ENCODE measurements around the gene MEX3B. TPM values are rescaled to one million over a fixed set of nuclear protein-coding genes. Genes with fewer than 3 reads are reported as not detected.

Gene MEX3B
- 1 to 10 TPM in 1 of 2 donors, under 1 TPM in 1; 0.27 to 1.4 TPM for total RNA-seq
- long read RNA-seq, full-length matches to known transcripts, result 1 of 1 reads
- long read RNA-seq, partial matches to known transcripts, result 0 of 1 reads
- long read RNA-seq, other reads (novel, unspliced or antisense), result 0 of 1 reads

DNA sequence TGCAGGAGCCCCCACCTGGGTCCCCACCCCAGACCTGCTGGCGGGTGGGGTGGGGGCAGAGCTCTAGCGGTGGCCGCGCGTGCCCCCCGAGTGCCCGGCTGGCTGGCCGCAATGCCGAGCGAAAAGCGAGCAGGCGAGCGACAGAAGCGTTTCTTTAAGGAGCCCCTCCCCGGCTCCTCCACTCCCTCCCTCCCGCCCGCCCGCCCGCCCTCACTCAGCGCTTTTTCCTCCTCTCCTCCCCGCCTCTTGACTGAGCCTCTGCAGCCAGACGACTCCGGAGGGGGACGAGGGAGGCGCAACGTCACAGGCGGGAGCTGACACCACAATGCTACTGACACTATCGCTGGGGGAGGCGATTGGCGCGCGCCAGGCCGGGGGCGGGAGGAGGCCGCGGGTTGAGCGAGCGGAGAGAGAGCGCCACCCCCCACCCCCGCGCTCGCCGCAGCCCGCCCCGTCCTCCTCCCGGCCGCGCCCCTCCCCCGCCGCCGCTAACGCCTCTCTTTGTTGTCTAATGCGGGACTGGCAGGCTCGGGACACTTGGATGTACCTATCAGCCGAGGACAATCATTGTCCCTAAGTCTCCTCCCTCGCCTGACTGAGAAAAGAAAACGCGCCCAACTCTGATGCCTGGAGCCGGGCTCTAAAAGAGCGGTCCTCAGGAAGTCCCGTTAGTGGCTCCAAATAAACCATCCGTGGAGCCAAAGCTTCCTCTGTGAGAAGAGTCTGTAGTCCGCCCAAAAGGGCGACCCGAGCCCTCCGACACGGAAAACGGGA is at the start of gene MEX3B:
Gene MEX3B (minus strand): TSS at position 127 of the 774 bp plus-strand sequence. CDS start 313 bp downstream, outside the sequence.
- DNase-seq (peak; percentile 88 to 96), ATAC-seq (peak; percentile 72)
- intact Hi-C loops (cut with DNase I, micrococcal nuclease), result no loop called here

GRCh38 chr15:82093774-82094211 is 48.0 kb upstream of the MEX3B start:
- DNase-seq (no peak), ATAC-seq (no peak)
- intact Hi-C loops (cut with DNase I, micrococcal nuclease), result no loop called here

DNA sequence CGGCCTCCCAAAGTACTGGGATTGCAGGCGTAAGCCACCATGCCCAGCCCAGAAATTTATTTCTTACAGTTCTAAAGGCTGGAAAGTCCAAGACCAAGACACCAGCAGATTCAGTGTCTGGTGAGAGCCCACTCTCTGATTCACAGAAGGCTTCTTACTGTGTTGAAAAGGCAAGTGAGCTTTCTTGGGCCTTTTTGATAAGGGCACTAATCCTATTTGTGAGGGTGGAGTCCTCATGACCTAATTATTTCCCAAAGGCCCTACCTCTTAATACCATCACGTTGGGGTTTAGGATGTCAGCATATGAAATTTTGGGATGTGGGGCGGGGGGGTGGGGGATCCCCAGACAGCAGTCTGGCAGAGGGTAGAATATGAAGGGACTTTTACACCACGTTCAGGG is 47.5 kb upstream of the MEX3B start:
- DNase-seq (no peak), ATAC-seq (no peak)
- intact Hi-C loops (cut with DNase I, micrococcal nuclease), result no loop called here

DNA sequence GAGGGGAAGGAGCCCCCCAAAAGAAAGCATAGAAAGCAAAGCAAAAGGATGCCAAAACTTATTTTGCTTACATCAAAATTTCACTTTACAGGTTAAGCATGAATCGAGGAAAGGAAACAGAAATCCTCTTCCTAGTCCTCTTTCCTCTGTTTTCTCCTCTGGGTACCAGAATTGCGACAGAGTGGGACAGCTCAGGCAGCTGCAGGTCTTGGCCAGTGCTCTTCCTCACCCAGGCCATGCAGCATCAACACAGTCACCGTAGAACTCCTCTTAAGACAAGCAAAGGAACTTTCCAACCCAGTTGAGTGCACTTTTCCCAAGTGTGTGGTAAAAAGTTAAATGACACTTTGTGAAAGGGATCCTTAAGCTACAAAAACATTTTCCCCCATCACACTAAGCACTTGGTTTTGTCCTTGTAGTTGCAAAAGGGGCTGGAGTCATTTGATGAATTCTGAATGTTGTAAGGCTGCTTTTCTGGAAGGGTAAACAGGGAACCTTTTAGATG is 45.9 kb upstream of the MEX3B start:
- no peak for DNase-seq
- ATAC-seq, result no peak
- intact Hi-C loops (cut with DNase I, micrococcal nuclease), result no loop called here

DNA sequence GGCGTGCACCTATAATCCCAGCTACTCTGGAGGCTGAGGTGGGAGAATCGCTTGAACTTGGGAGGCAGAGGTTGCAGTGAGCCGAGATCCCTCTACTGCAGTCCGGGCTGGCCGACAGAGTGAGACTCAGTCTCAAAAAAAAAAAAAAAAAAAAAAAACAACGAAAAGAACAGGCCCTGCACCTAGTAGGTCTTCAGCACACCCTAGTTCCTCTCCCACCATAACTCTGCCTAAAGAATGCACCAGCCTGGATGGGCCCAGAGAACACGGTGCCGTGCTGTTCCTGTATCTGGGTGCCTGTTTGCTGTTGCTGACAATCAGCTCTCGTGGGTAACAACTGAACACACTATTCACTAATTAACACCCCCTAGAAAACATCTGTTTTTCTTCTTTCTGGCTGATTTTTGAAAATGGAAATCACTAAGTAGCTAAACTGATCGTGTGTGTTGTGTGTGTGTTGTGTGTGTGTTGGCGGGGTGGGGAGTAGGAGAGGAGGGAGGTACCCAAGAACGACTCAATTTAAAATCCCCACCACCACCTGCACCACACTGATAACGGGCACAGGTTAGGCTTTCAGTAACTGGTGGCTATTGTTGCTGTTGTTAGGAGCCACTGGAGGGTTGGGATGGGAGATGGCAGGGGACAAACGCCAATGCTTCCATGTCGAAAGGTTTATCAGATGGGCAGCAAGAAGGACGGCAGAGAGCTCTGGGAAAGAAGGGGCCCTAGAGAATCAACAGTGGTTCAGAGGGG is 40.6 kb upstream of the MEX3B start:
- ATAC-seq (no peak), DNase-seq (no peak)
- intact Hi-C loops (cut with DNase I, micrococcal nuclease), result no loop called here

- intact Hi-C loops (cut with DNase I, micrococcal nuclease), result no loop called here
- DNase-seq (no peak), ATAC-seq (no peak)
These were observed 36.3 kb upstream of the MEX3B start for GRCh38 chr15:82081914-82082762.

DNA sequence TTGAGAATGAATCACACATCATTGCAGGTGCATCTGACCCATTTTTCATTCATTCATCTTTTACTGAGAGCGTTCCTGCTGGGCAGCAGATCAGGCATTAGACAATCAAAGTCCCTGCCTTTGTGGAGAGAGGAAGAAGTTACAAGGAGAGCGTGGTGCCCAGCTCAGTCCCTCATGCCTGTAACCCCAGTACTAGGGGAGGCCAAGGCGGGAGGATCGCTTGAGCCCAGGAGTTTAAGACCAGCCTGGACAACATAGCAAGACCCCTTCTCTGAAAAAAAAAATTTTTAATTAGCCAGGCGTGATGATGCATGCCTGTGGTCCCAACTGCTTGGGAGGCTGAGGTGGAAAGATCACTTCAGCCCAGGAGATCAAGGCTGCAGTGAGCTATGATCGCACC is 35.0 kb upstream of the MEX3B start:
- no peak for ATAC-seq
- no peak for DNase-seq
- intact Hi-C loops (cut with DNase I, micrococcal nuclease), result no loop called here

- ATAC-seq (no peak), DNase-seq (no peak)
- intact Hi-C loops (cut with DNase I, micrococcal nuclease), result no loop called here
These were observed 33.9 kb upstream of the MEX3B start for GRCh38 chr15:82079736-82080135.

- ATAC-seq (no peak), DNase-seq (no peak)
- intact Hi-C loops (cut with DNase I, micrococcal nuclease), result no loop called here
These were observed 28.8 kb upstream of the MEX3B start for GRCh38 chr15:82074610-82075009.

DNA sequence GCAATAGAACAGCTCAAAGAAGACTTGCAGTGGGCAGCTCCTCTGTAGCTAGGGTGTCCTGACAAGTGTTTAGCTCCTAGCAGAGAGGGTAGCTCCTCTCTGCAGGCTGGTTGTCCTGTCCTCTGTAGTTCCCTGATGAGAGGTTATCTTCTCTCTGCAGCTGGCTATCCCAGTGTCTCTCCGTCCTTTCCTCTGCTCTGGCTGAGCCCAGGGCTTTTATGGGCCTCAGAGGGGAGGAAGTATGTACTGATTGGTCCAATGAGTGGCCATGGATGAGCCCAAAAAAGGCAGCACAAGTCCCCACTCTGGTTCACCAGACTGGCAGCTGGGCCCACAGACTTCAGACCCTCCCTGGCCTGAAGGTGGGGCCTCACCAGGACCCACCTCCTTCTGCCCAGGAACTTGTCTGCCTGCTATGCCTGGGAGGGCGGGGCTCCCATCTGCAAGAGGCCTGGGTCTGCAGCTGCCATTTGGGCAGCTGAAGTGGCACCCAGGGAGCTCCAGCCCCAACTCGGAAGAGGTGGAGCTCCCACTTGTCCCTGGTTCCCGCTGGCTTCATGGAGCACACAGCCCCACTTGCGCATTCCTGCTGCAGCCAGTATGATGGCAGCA is 27.2 kb upstream of the MEX3B start:
- DNase-seq (no peak), ATAC-seq (no peak)
- intact Hi-C loops (cut with DNase I, micrococcal nuclease), result no loop called here

GRCh38 chr15:82066455-82066854 is 20.6 kb upstream of the MEX3B start:
- DNase-seq, result no peak
- intact Hi-C loops (cut with DNase I, micrococcal nuclease), result no loop called here
- ATAC-seq, result no peak

DNA sequence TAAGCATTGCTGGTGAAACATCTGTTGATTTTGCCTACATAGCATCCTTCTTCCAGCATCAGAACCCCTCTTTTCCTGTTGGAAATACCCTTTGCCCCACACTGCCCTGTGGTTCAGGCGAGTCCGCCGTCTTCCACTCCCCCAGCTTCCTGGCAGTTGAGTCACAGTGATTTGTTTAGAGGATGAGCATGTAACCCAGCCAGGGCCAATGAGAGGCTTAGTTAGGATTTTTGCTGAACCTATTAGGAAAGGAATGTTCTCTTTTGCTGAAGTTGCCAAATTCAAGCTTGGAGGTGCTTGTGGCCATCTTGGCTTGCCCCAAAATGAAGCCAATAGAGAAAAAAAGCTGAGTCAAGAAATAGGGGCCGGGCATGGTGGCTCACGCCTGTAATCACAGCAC is 19.0 kb upstream of the MEX3B start:
- intact Hi-C loops (cut with DNase I, micrococcal nuclease), result no loop called here
- no peak for DNase-seq
- ATAC-seq, result no peak

- intact Hi-C loops (cut with DNase I, micrococcal nuclease), result no loop called here
- no peak for ATAC-seq
- no peak for DNase-seq
These were observed 16.9 kb upstream of the MEX3B start for GRCh38 chr15:82062479-82063454.

DNA sequence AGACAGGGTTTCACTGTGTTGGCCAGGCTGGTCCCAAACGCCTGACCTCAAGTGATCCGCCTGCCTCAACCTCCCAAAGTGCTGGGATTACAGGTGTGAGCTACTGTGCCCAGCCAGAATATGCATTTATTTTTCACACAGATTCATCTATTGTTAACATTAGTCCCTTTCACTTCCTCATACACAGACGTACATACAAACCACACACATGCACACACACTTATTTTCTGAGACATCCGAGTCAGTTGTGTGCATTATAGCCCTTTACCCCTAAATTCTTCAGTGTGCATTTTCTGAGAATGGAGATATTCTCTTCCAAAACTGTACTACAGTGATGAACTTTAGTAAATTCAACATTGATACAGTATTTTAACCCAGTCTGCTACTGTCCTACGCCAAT is 15.0 kb upstream of the MEX3B start:
- no peak for DNase-seq
- intact Hi-C loops (cut with DNase I, micrococcal nuclease), result no loop called here
- ATAC-seq, result no peak

GRCh38 chr15:82058517-82059204 is 12.8 kb upstream of the MEX3B start:
- no peak for ATAC-seq
- intact Hi-C loops (cut with DNase I, micrococcal nuclease), result no loop called here
- no peak for DNase-seq

- ATAC-seq, result no peak
- no peak for DNase-seq
- intact Hi-C loops (cut with DNase I, micrococcal nuclease), result no loop called here
These were observed 12.2 kb upstream of the MEX3B start for GRCh38 chr15:82058026-82058425.
